A549 (cell line): Measurements from ENCODE around the gene SRGAP3. TPM values are rescaled to one million over a fixed set of nuclear protein-coding genes. Genes with fewer than 3 reads are reported as not detected.

Experiments used
- ATAC-seq, 2 experiments: fragments of 200-7000 bp in 1 of 2; fragments of >200 bp in 1 of 2; cut with Nextera tagmentation in 1 of 2; cut with Tn5 transposase in 1 of 2; 3 replicates each; pipeline versions ENCODE4 v1.8.0 to v1.9.1; 2018 to 2020; ENCODE audit warnings: mild to moderate bottlenecking in 1 of 2, moderate library complexity in 1 of 2
- CTCF ChIA-PET: fragments of 300-600 bp; sonication (Branson Sonifier 250); formaldehyde crosslinking; extraction: SDS; loops from one replicate; lab custom pipeline; 2021; ENCODE audit warnings: antibody characterized with exemption, inconsistent platforms; lab: Yijun Ruan, JAX
- POLR2A ChIA-PET: fragments of 350-600 bp; formaldehyde crosslinking; extraction: SDS; loops from one replicate; lab custom pipeline; 2021; ENCODE audit warnings: antibody characterized with exemption, inconsistent platforms; lab: Yijun Ruan, JAX
- DNase-seq, 2 experiments: peaks; one replicate each; pipeline versions ENCODE4 v3.0.0 to v3.0.0-alpha.2; 2011 to 2016; ENCODE audit warnings: low read depth in 1 of 2, low spot score in 1 of 2
- FAIRE-seq: peaks from 2 replicates; lab custom pipeline; 2011; peaks lifted over from hg19 to GRCh38; lab: Jason Lieb, UNC
- H3K27ac ChIP-seq, 2 experiments: fragments of >200 bp; sonication (Bioruptor Twin); formaldehyde crosslinking; 3 replicates each; pipeline ENCODE4 v1.5.1; 2016 to 2017
- H3K4me1 ChIP-seq: fragments of >200 bp; sonication (Bioruptor Twin); formaldehyde crosslinking; 3 replicates; pipeline ENCODE4 v1.6.1; 2016
- H3K4me2 ChIP-seq: fragments of >200 bp; sonication (Bioruptor Twin); formaldehyde crosslinking; 3 replicates; pipeline ENCODE4 v1.6.1; 2016
- H3K4me3 ChIP-seq: fragments of >200 bp; sonication (Bioruptor Twin); formaldehyde crosslinking; 3 replicates; pipeline ENCODE4 v1.5.1; 2016
- H3K9me3 ChIP-seq: fragments of >200 bp; sonication (Bioruptor Twin); formaldehyde crosslinking; 3 replicates; pipeline ENCODE4 v1.6.1; 2016
- BHLHE40 ChIP-seq: IDR thresholded peaks from 2 replicates; pipeline ENCODE4 v1.6.1; 2012; ENCODE audit warnings: low read depth, low read length, inconsistent platforms
- CBX2 ChIP-seq: fragments of 200-600 bp; sonication (generic); IDR thresholded peaks from 2 replicates; pipeline ENCODE4 v1.6.1; 2016; ENCODE audit warnings: low read depth, mild to moderate bottlenecking, borderline replicate concordance
- EHF ChIP-seq: fragments of 250-450 bp; sonication (Bioruptor Pico); IDR thresholded peaks from 2 replicates; pipeline ENCODE4 v1.5.0; 2020; ENCODE audit warnings: mild to moderate bottlenecking
- ESRRA ChIP-seq: fragments of 150-350 bp; IDR thresholded peaks from 2 replicates; pipeline ENCODE4 v1.6.1; 2014; ENCODE audit warnings: mild to moderate bottlenecking, low read length, borderline replicate concordance
- HEYL ChIP-seq: fragments of 250-450 bp; sonication (Bioruptor Pico); IDR thresholded peaks from 2 replicates; pipeline ENCODE4 v1.8.0; 2021; ENCODE audit warnings: mild to moderate bottlenecking, moderate library complexity
- HOXB13 ChIP-seq: fragments of 250-450 bp; sonication (Bioruptor Pico); IDR thresholded peaks from 2 replicates; pipeline ENCODE4 v1.5.0; 2020; ENCODE audit warnings: low read depth, mild to moderate bottlenecking, moderate library complexity
- JUN ChIP-seq, 2 experiments: fragments of >200 bp; sonication (Bioruptor Twin); formaldehyde crosslinking; IDR thresholded peaks; 2 replicates in 1 of 2; 3 replicates in 1 of 2; pipeline ENCODE4 v1.6.1; 2016 to 2017
- KDM1A ChIP-seq: fragments of 200-600 bp; sonication (generic); IDR thresholded peaks from 2 replicates; pipeline ENCODE4 v1.6.1; 2016; ENCODE audit warnings: low read depth, mild to moderate bottlenecking
- KDM5A ChIP-seq: fragments of 200-600 bp; sonication (generic); IDR thresholded peaks from 2 replicates; pipeline ENCODE4 v1.6.1; 2016; ENCODE audit warnings: antibody characterized with exemption, mild to moderate bottlenecking
- MAFK ChIP-seq: fragments of 450-650 bp; IDR thresholded peaks from 2 replicates; pipeline ENCODE4 v1.6.1; 2014; ENCODE audit not compliant: partially characterized antibody
- MYC ChIP-seq: IDR thresholded peaks from 2 replicates; pipeline ENCODE4 v1.6.1; 2012; ENCODE audit warnings: mild to moderate bottlenecking, inconsistent platforms, low read length, improper control_type of control experiment, borderline replicate concordance
- NFE2L2 ChIP-seq: fragments of 150-350 bp; conservative IDR thresholded peaks from 2 replicates; pipeline ENCODE4 v1.6.1; 2014; ENCODE audit warnings: low read length
- PHF8 ChIP-seq: fragments of 200-600 bp; sonication (generic); IDR thresholded peaks from 2 replicates; pipeline ENCODE4 v1.6.1; 2016; ENCODE audit warnings: low read depth, mild to moderate bottlenecking, antibody characterized with exemption, moderate library complexity, borderline replicate concordance
- RARB ChIP-seq: fragments of 250-450 bp; sonication (Bioruptor Pico); IDR thresholded peaks from 2 replicates; pipeline ENCODE4 v1.8.0; 2021; ENCODE audit warnings: mild to moderate bottlenecking, moderate library complexity
- TFCP2L1 ChIP-seq: fragments of 250-450 bp; sonication (Bioruptor Pico); IDR thresholded peaks from 2 replicates; pipeline ENCODE4 v1.5.0; 2021; ENCODE audit warnings: mild to moderate bottlenecking
- TP53 ChIP-seq: fragments of 250-450 bp; sonication (Bioruptor Pico); IDR thresholded peaks from 2 replicates; pipeline ENCODE4 v1.5.0; 2021; ENCODE audit warnings: mild to moderate bottlenecking, moderate library complexity
- ZC3H11A ChIP-seq: fragments of 450-650 bp; IDR thresholded peaks from 2 replicates; pipeline ENCODE4 v1.6.1; 2014; ENCODE audit warnings: antibody characterized with exemption, mild to moderate bottlenecking
- ZSCAN20 ChIP-seq: fragments of 250-450 bp; sonication (Bioruptor Pico); IDR thresholded peaks from 2 replicates; pipeline ENCODE4 v1.8.0; 2022; ENCODE audit warnings: mild to moderate bottlenecking, moderate library complexity
- WGBS: methylation state at CpG from one replicate; pipeline ENCODE4 v1.1.6; 2017; ENCODE audit errors: missing lambda C conversion rate; 5-methylcytosine and 5-hydroxymethylcytosine counted together
- polyA plus RNA-seq, 4 experiments: library from polyadenylated mRNA; depleted of rRNA in 3 of 4; stranded (reverse); fragments of >200 nt; fragmentation: RNase III in 1 of 4; extraction: RNeasy Plus Mini Kit Qiagen cat#74134 plus additional on column Dnase treatment in 1 of 4; gene quantifications; 2 replicates in 3 of 4; 3 replicates in 1 of 4; pipeline ENCODE4 v1.2.3, GENCODE V29; 2011 to 2017
- TF ChIP-seq, protein P1 (sequence below): IDR thresholded peaks from 2 replicates; pipeline ENCODE4 v1.6.1; 2012
- TF ChIP-seq, protein P2 (sequence below): fragments of >200 bp; sonication (Bioruptor Twin); formaldehyde crosslinking; IDR thresholded peaks from 3 replicates; pipeline ENCODE4 v1.5.1; 2016
- TF ChIP-seq, protein P3 (sequence below): fragments of 450-650 bp; IDR thresholded peaks from 2 replicates; pipeline ENCODE4 v1.6.1; 2014; ENCODE audit warnings: antibody characterized with exemption
- TF ChIP-seq, protein P4 (sequence below): fragments of 250-450 bp; sonication (Bioruptor Pico); IDR thresholded peaks from 2 replicates; pipeline ENCODE4 v1.5.0; 2021; ENCODE audit warnings: mild to moderate bottlenecking, moderate library complexity, borderline replicate concordance
- TF ChIP-seq, protein P5 (sequence below): fragments of 150-350 bp; IDR thresholded peaks from 2 replicates; pipeline ENCODE4 v1.6.1; 2014; ENCODE audit warnings: low read depth, mild to moderate bottlenecking, low read length

The SRGAP3 gene
- polyA plus RNA-seq, 2 of the 4 experiments (the other 2 are of a cell fraction), result 1.6 to 2.5 TPM

DNA sequence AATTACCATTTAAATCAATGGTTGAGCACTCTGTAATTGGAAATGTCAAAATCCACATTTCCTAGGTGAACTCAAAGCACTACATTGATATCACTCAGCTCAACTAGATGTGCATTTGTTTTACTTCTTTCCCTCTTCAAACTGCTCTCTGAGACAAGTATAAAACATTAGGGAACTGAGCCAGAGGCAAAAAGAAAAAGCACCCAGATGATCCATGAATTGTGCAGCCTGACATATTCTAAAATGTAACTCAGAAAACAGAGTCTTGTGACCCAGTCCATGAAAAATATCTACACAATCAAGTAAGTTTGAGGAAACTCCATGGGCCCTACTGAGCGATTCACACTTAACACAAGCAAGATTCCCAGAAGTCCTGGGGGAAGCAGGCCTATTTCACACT, 9.8 kb downstream of the SRGAP3 start:
- CTCF ChIA-PET, result no interaction called here
- Histone ChIP-seq H3K9me3 (no peaks in the 10 kb centered on the region), H3K4me1 (no peaks in the 10 kb centered on the region), H3K4me2 (no peak overlapping the region), H3K27ac (no peak overlapping the region), H3K4me3 (no peak overlapping the region)
- 58% methylated on average over 1 of the region's 1 CpG for WGBS
- ATAC-seq (no peak), DNase-seq (no peak), FAIRE-seq (no peak)
- TF ChIP-seq RARB (no peak), KDM1A (no peak), ZSCAN20 (CRISPR knock-in tag) (no peak), ZC3H11A (no peak), EHF (CRISPR knock-in tag) (no peak)
- POLR2A ChIA-PET, result no interaction called here

DNA sequence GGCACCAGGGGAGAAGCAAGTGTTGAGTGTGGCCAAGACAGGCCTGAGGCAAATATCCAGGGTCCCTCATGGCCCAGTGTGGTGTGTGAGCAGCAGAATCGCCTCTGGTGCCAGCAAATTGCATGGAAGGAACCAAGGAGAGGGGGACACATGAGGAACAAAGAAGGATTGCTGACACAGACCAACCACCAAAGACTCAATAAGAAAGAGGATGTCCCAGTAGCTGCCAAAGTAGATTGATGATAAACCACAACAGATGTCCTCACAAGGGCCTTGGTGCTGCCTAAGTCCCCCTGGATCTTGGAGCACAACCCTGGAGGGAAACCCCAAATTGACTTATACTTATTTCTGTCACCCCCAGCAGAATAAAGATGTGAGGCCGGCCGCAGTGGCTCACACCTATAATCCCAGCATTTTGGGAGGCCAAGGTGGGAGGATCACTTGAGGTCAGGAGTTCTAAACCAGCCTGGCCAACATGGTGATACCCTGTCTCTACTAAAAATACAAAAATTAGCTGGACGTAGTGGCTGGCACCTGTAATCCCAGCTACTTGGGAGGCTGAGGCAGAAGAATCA, 10.6 kb downstream of the SRGAP3 start:
- ATAC-seq (no peak), DNase-seq (no peak), FAIRE-seq (no peak)
- no peaks in the 10 kb centered on the region for H3K4me1 ChIP-seq
- TF ChIP-seq, protein P1, sequence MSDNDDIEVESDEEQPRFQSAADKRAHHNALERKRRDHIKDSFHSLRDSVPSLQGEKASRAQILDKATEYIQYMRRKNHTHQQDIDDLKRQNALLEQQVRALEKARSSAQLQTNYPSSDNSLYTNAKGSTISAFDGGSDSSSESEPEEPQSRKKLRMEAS, result no peak
- TF ChIP-seq, protein P2, sequence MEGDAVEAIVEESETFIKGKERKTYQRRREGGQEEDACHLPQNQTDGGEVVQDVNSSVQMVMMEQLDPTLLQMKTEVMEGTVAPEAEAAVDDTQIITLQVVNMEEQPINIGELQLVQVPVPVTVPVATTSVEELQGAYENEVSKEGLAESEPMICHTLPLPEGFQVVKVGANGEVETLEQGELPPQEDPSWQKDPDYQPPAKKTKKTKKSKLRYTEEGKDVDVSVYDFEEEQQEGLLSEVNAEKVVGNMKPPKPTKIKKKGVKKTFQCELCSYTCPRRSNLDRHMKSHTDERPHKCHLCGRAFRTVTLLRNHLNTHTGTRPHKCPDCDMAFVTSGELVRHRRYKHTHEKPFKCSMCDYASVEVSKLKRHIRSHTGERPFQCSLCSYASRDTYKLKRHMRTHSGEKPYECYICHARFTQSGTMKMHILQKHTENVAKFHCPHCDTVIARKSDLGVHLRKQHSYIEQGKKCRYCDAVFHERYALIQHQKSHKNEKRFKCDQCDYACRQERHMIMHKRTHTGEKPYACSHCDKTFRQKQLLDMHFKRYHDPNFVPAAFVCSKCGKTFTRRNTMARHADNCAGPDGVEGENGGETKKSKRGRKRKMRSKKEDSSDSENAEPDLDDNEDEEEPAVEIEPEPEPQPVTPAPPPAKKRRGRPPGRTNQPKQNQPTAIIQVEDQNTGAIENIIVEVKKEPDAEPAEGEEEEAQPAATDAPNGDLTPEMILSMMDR, result no peak
- H3K4me3 ChIP-seq, result no peak overlapping the region
- 57% methylated on average over 4 of the region's 4 CpGs for WGBS
- H3K4me2 ChIP-seq, result no peak overlapping the region
- ChIA-PET CTCF (no interaction called here), POLR2A (no interaction called here)
- no peaks in the 10 kb centered on the region for H3K9me3 ChIP-seq
- H3K27ac ChIP-seq, result no peak overlapping the region

DNA sequence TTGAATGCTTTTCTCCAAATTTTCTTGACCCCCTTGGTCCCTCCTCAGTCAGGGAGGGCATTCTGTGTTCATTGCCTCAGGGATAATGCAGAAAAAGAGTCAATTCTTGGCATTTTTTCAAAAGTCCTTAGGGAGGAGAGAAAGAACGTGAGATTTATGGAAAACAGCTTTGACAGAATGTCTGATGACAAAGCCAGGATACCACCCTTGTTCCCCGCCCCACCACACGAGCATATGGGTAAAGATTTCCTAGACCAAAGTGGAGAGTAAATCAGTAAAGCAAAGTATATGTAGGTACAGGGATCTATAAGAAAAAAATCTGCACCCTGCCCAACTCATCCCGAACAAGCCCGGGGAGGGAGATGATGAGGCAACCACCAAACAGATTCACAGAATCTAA, 11.2 kb downstream of the SRGAP3 start:
- Histone ChIP-seq H3K4me2 (no peak overlapping the region), H3K4me1 (no peaks in the 10 kb centered on the region), H3K9me3 (no peaks in the 10 kb centered on the region), H3K4me3 (no peak overlapping the region), H3K27ac (no peak overlapping the region)
- CTCF ChIA-PET, result no interaction called here
- TF ChIP-seq CBX2 (no peak), BHLHE40 (no peak), KDM5A (no peak), MYC (no peak), JUN (IDR thresholded peaks at IDR 0.05) (no peak)
- TF ChIP-seq, protein P1, result no peak
- TF ChIP-seq, protein P3, sequence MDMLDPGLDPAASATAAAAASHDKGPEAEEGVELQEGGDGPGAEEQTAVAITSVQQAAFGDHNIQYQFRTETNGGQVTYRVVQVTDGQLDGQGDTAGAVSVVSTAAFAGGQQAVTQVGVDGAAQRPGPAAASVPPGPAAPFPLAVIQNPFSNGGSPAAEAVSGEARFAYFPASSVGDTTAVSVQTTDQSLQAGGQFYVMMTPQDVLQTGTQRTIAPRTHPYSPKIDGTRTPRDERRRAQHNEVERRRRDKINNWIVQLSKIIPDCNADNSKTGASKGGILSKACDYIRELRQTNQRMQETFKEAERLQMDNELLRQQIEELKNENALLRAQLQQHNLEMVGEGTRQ, result no peak
- ATAC-seq (no peak), DNase-seq (no peak), FAIRE-seq (no peak)
- POLR2A ChIA-PET, result no interaction called here
- WGBS, result 70% methylated on average over 5 of the region's 5 CpGs

DNA sequence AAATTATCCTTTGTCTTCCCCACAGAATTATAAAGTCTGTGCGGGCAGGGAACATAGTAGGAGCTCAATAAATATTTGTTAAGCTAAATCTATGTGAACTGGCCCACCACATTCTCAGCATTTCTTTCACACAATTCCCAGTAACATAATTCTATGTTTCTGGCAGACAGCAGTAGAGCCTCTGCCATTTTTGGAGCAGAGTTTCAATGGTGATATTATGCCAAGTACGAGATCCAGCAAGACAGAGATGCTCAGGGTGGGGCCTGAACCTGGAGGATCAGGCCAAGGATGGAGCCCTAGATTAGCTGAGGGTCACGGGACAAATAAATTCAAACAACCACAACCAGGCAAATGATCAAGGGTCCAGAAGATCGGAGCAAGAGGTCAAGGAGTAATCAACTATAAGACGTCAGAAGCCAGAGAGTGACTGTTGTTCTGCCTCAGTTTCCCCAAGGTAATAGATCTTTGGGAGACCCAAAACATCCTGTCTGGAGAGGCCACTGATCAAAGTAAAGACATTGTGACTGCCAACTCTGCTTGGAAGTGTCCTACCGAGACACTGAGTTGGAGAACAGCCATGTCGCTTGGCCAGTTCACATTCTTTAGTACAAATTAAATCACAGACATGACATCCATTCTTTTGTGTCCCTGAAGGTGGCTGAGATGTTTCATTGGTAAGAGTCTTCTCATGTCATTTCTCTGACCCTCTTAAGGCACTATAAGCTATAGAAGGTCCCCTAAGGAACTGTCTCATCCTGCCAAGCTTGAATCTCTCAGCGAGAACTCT, 15.4 kb downstream of the SRGAP3 start:
- Histone ChIP-seq H3K4me3 (no peak overlapping the region), H3K4me1 (no peaks in the 10 kb centered on the region), H3K4me2 (no peak overlapping the region), H3K9me3 (no peaks in the 10 kb centered on the region), H3K27ac (no peak overlapping the region)
- ChIA-PET POLR2A (no interaction called here), CTCF (interaction anchor here (1.1 kb wide), 1 partner anchor 22 kb away, joined by 5 read pairs; no protein-coding TSS in a partner anchor)
- FAIRE-seq (no peak), DNase-seq (no peak), ATAC-seq (no peak)
- 77% methylated on average over 8 of the region's 8 CpGs for WGBS
- TF ChIP-seq TP53 (CRISPR knock-in tag) (no peak), NFE2L2 (no peak), HEYL (no peak), ESRRA (no peak), HOXB13 (no peak), TFCP2L1 (CRISPR knock-in tag) (no peak), MAFK (no peak), RARB (no peak), PHF8 (no peak)
- TF ChIP-seq, protein P4, sequence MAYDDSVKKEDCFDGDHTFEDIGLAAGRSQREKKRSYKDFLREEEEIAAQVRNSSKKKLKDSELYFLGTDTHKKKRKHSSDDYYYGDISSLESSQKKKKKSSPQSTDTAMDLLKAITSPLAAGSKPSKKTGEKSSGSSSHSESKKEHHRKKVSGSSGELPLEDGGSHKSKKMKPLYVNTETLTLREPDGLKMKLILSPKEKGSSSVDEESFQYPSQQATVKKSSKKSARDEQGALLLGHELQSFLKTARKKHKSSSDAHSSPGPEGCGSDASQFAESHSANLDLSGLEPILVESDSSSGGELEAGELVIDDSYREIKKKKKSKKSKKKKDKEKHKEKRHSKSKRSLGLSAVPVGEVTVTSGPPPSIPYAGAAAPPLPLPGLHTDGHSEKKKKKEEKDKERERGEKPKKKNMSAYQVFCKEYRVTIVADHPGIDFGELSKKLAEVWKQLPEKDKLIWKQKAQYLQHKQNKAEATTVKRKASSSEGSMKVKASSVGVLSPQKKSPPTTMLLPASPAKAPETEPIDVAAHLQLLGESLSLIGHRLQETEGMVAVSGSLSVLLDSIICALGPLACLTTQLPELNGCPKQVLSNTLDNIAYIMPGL (CRISPR knock-in tag), result no peak
- TF ChIP-seq, protein P5, sequence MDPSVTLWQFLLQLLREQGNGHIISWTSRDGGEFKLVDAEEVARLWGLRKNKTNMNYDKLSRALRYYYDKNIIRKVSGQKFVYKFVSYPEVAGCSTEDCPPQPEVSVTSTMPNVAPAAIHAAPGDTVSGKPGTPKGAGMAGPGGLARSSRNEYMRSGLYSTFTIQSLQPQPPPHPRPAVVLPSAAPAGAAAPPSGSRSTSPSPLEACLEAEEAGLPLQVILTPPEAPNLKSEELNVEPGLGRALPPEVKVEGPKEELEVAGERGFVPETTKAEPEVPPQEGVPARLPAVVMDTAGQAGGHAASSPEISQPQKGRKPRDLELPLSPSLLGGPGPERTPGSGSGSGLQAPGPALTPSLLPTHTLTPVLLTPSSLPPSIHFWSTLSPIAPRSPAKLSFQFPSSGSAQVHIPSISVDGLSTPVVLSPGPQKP, result no peak
- TF ChIP-seq, protein P1, result no peak
